Measurements from ENCODE around the gene SNX8.

Gene SNX8

GRCh38 chr7:2257651-2258050 lies 56.6 kb downstream of the SNX8 start:
- H3K36me3 ChIP-seq (ENCODE audit: insufficient read depth, low read length) = no peaks in the 10 kb centered on the region
- H3K27me3 ChIP-seq (ENCODE audit: control insufficient read depth in 1 of 2, insufficient read depth in 2 of 2, low read length in 2 of 2) = no peaks in the 10 kb centered on the region
- H3K4me3 ChIP-seq (ENCODE audit: low read depth in 1 of 2, low read length in 2 of 2) = no peak overlapping the region
- H3K9me3 ChIP-seq (ENCODE audit: low read length) = no peaks in the 10 kb centered on the region
- no peak overlapping the region for H3K27ac ChIP-seq (ENCODE audit: low read depth, low read length)
- no peaks in the 10 kb centered on the region for H3K4me1 ChIP-seq (ENCODE audit: insufficient read depth, low read length)
- no peak overlapping the region for H3K9ac ChIP-seq (ENCODE audit: low read length)

- Histone ChIP-seq H3K27ac (ENCODE audit: low read depth, low read length) (no peak overlapping the region), H3K9ac (ENCODE audit: low read length) (no peak overlapping the region), H3K9me3 (ENCODE audit: low read length) (no peaks in the 10 kb centered on the region), H3K4me3 (ENCODE audit: low read depth in 1 of 2, low read length in 2 of 2) (no peak overlapping the region), H3K36me3 (ENCODE audit: insufficient read depth, low read length) (no peaks in the 10 kb centered on the region), H3K27me3 (ENCODE audit: control insufficient read depth in 1 of 2, insufficient read depth in 2 of 2, low read length in 2 of 2) (no peaks in the 10 kb centered on the region), H3K4me1 (ENCODE audit: insufficient read depth, low read length) (no peaks in the 10 kb centered on the region)
These were observed 57.1 kb downstream of the SNX8 start for GRCh38 chr7:2257046-2257551.

GRCh38 chr7:2256306-2257045 lies 57.8 kb downstream of the SNX8 start:
- no peak overlapping the region for H3K27ac ChIP-seq (ENCODE audit: low read depth, low read length)
- H3K36me3 ChIP-seq (ENCODE audit: insufficient read depth, low read length) = no peaks in the 10 kb centered on the region
- no peaks in the 10 kb centered on the region for H3K4me1 ChIP-seq (ENCODE audit: insufficient read depth, low read length)
- H3K4me3 ChIP-seq (ENCODE audit: low read depth in 1 of 2, low read length in 2 of 2) = no peak overlapping the region
- H3K9me3 ChIP-seq (ENCODE audit: low read length) = no peaks in the 10 kb centered on the region
- H3K9ac ChIP-seq (ENCODE audit: low read length) = no peak overlapping the region
- no peaks in the 10 kb centered on the region for H3K27me3 ChIP-seq (ENCODE audit: control insufficient read depth in 1 of 2, insufficient read depth in 2 of 2, low read length in 2 of 2)

GRCh38 chr7:2255145-2256139 lies 58.8 kb downstream of the SNX8 start:
- Histone ChIP-seq H3K27me3 (ENCODE audit: control insufficient read depth in 1 of 2, insufficient read depth in 2 of 2, low read length in 2 of 2) (no peaks in the 10 kb centered on the region), H3K4me3 (ENCODE audit: low read depth in 1 of 2, low read length in 2 of 2) (no peak overlapping the region), H3K9ac (ENCODE audit: low read length) (no peak overlapping the region), H3K36me3 (ENCODE audit: insufficient read depth, low read length) (no peaks in the 10 kb centered on the region), H3K4me1 (ENCODE audit: insufficient read depth, low read length) (no peaks in the 10 kb centered on the region), H3K27ac (ENCODE audit: low read depth, low read length) (no peak overlapping the region), H3K9me3 (ENCODE audit: low read length) (no peaks in the 10 kb centered on the region)

- Histone ChIP-seq H3K4me3 (ENCODE audit: low read depth in 1 of 2, low read length in 2 of 2) (no peak overlapping the region), H3K4me1 (ENCODE audit: insufficient read depth, low read length) (no peaks in the 10 kb centered on the region), H3K27ac (ENCODE audit: low read depth, low read length) (no peak overlapping the region), H3K9ac (ENCODE audit: low read length) (no peak overlapping the region), H3K36me3 (ENCODE audit: insufficient read depth, low read length) (no peaks in the 10 kb centered on the region), H3K9me3 (ENCODE audit: low read length) (no peaks in the 10 kb centered on the region), H3K27me3 (ENCODE audit: control insufficient read depth in 1 of 2, insufficient read depth in 2 of 2, low read length in 2 of 2) (no peaks in the 10 kb centered on the region)
These were observed 59.7 kb downstream of the SNX8 start for GRCh38 chr7:2254429-2255144.

GRCh38 chr7:2253525-2254244 lies 60.6 kb downstream of the SNX8 start:
- no peaks in the 10 kb centered on the region for H3K9me3 ChIP-seq (ENCODE audit: low read length)
- no peak overlapping the region for H3K27ac ChIP-seq (ENCODE audit: low read depth, low read length)
- H3K36me3 ChIP-seq (ENCODE audit: insufficient read depth, low read length) = no peaks in the 10 kb centered on the region

GRCh38 chr7:2253021-2253420 lies 61.2 kb downstream of the SNX8 start:
- Histone ChIP-seq H3K4me1 (ENCODE audit: insufficient read depth, low read length) (peaks cover 8% of the 10 kb centered on the region), H3K9me3 (ENCODE audit: low read length) (no peaks in the 10 kb centered on the region), H3K27me3 (ENCODE audit: control insufficient read depth in 1 of 2, insufficient read depth in 2 of 2, low read length in 2 of 2) (no peaks in the 10 kb centered on the region), H3K4me3 (ENCODE audit: low read depth in 1 of 2, low read length in 2 of 2) (no peak overlapping the region), H3K9ac (ENCODE audit: low read length) (no peak overlapping the region), H3K36me3 (ENCODE audit: insufficient read depth, low read length) (no peaks in the 10 kb centered on the region), H3K27ac (ENCODE audit: low read depth, low read length) (no peak overlapping the region)

More at GRCh38 chr7:2253525-2254244, 60.6 kb downstream of the SNX8 start:
- H3K9ac ChIP-seq (ENCODE audit: low read length) = no peak overlapping the region
- no peaks in the 10 kb centered on the region for H3K27me3 ChIP-seq (ENCODE audit: control insufficient read depth in 1 of 2, insufficient read depth in 2 of 2, low read length in 2 of 2)
- peaks cover 7% of the 10 kb centered on the region for H3K4me1 ChIP-seq (ENCODE audit: insufficient read depth, low read length)
- H3K4me3 ChIP-seq (ENCODE audit: low read depth in 1 of 2, low read length in 2 of 2) = no peak overlapping the region

GRCh38 chr7:2251841-2252771 lies 62.1 kb downstream of the SNX8 start:
- Histone ChIP-seq H3K4me1 (ENCODE audit: insufficient read depth, low read length) (peaks cover 8% of the 10 kb centered on the region), H3K27me3 (ENCODE audit: control insufficient read depth in 1 of 2, insufficient read depth in 2 of 2, low read length in 2 of 2) (no peaks in the 10 kb centered on the region), H3K9ac (ENCODE audit: low read length) (no peak overlapping the region), H3K4me3 (ENCODE audit: low read depth in 1 of 2, low read length in 2 of 2) (no peak overlapping the region), H3K9me3 (ENCODE audit: low read length) (no peaks in the 10 kb centered on the region), H3K27ac (ENCODE audit: low read depth, low read length) (no peak overlapping the region), H3K36me3 (ENCODE audit: insufficient read depth, low read length) (no peaks in the 10 kb centered on the region)

- Histone ChIP-seq H3K36me3 (ENCODE audit: insufficient read depth, low read length) (no peaks in the 10 kb centered on the region), H3K9me3 (ENCODE audit: low read length) (no peaks in the 10 kb centered on the region), H3K27ac (ENCODE audit: low read depth, low read length) (no peak overlapping the region), H3K4me1 (ENCODE audit: insufficient read depth, low read length) (peaks cover 8% of the 10 kb centered on the region), H3K27me3 (ENCODE audit: control insufficient read depth in 1 of 2, insufficient read depth in 2 of 2, low read length in 2 of 2) (no peaks in the 10 kb centered on the region), H3K9ac (ENCODE audit: low read length) (no peak overlapping the region), H3K4me3 (ENCODE audit: low read depth in 1 of 2, low read length in 2 of 2) (no peak overlapping the region)
These were observed 62.9 kb downstream of the SNX8 start for GRCh38 chr7:2251381-2251780.

- H3K4me3 ChIP-seq (ENCODE audit: low read depth in 1 of 2, low read length in 2 of 2) = no peak overlapping the region
- H3K4me1 ChIP-seq (ENCODE audit: insufficient read depth, low read length) = peaks cover 8% of the 10 kb centered on the region
- no peak overlapping the region for H3K27ac ChIP-seq (ENCODE audit: low read depth, low read length)
- no peaks in the 10 kb centered on the region for H3K36me3 ChIP-seq (ENCODE audit: insufficient read depth, low read length)
- H3K9ac ChIP-seq (ENCODE audit: low read length) = no peak overlapping the region
- H3K9me3 ChIP-seq (ENCODE audit: low read length) = no peaks in the 10 kb centered on the region
- no peaks in the 10 kb centered on the region for H3K27me3 ChIP-seq (ENCODE audit: control insufficient read depth in 1 of 2, insufficient read depth in 2 of 2, low read length in 2 of 2)
These were observed 64.4 kb downstream of the SNX8 start for GRCh38 chr7:2249744-2250323.
